ENCODE results near the gene ARHGAP30. TPM values are rescaled to one million over a fixed set of nuclear protein-coding genes. Genes with fewer than 3 reads are reported as not detected.
A peak's percentile ranks its signal among the peaks of the same experiment; 100 is the strongest.

ARHGAP30 gene
- total RNA-seq, 2 donors from 2014 or later, result 1.4 to 4.6 TPM

- peak within 1 kb of the TSS; percentile 91 to 93 for H3K27ac ChIP-seq
- H3K27me3 ChIP-seq, result no peaks in the 10 kb centered on the region
- H3K4me1 ChIP-seq, result peaks cover 0 to 16% of the 10 kb centered on the region in 2 donors
- DNase-seq (ENCODE audit: low spot score), result peak; percentile 96
- H3K4me3 ChIP-seq, result peak within 1 kb of the TSS; percentile 63 to 82
- H3K9me3 ChIP-seq, result no peaks in the 10 kb centered on the region
- TF ChIP-seq CTCF (IDR thresholded peaks at IDR 0.05), result no peak
- peaks cover 24% of the 10 kb centered on the region for H3K36me3 ChIP-seq
These were observed 23.7 kb downstream of the ARHGAP30 start, which contains the start of gene USF1 for GRCh38 chr1:161045736-161046604. TSS of gene USF1 (minus strand) at chr1:161045977. CDS start at chr1:161043275, 2,702 bp downstream.

GRCh38 chr1:161044908-161045735 lies 24.6 kb downstream of the ARHGAP30 start:
- Histone ChIP-seq H3K4me3 (peak overlapping the region; percentile 63 to 82), H3K27me3 (no peaks in the 10 kb centered on the region), H3K4me1 (peaks cover 0 to 16% of the 10 kb centered on the region in 2 donors), H3K27ac (peak overlapping the region; percentile 91 to 93), H3K36me3 (peaks cover 33% of the 10 kb centered on the region), H3K9me3 (no peaks in the 10 kb centered on the region)
- DNase-seq (ENCODE audit: low spot score), result peak; percentile 84
- no peak for TF ChIP-seq CTCF (IDR thresholded peaks at IDR 0.05)

GRCh38 chr1:161044535-161044907 lies 25.2 kb downstream of the ARHGAP30 start:
- TF ChIP-seq CTCF (IDR thresholded peaks at IDR 0.05), result no peak
- H3K36me3 ChIP-seq, result peaks cover 39% of the 10 kb centered on the region

GRCh38 chr1:161039546-161039945 lies 30.1 kb downstream of the ARHGAP30 start:
- no peak overlapping the region for H3K4me3 ChIP-seq
- peaks cover 0 to 22% of the 10 kb centered on the region in 2 donors for H3K4me1 ChIP-seq
- no peak for DNase-seq (ENCODE audit: low spot score)
- H3K27ac ChIP-seq, result no peak overlapping the region
- TF ChIP-seq CTCF (IDR thresholded peaks at IDR 0.05), result no peak
- H3K36me3 ChIP-seq, result peaks cover 41% of the 10 kb centered on the region
- no peaks in the 10 kb centered on the region for H3K9me3 ChIP-seq
- H3K27me3 ChIP-seq, result no peaks in the 10 kb centered on the region

More at GRCh38 chr1:161044535-161044907, 25.2 kb downstream of the ARHGAP30 start:
- Histone ChIP-seq H3K27me3 (no peaks in the 10 kb centered on the region), H3K9me3 (no peaks in the 10 kb centered on the region), H3K4me1 (peaks cover 0 to 16% of the 10 kb centered on the region in 2 donors), H3K4me3 (peak overlapping the region; percentile 63 to 82), H3K27ac (peak overlapping the region; percentile 91 to 93)
- no peak for DNase-seq (ENCODE audit: low spot score)

GRCh38 chr1:161039154-161039545 lies 30.5 kb downstream of the ARHGAP30 start:
- Histone ChIP-seq H3K9me3 (no peaks in the 10 kb centered on the region), H3K4me1 (peaks cover 0 to 18% of the 10 kb centered on the region in 2 donors), H3K27me3 (no peaks in the 10 kb centered on the region), H3K27ac (no peak overlapping the region), H3K36me3 (peaks cover 41% of the 10 kb centered on the region), H3K4me3 (peak overlapping the region; percentile 58 to 64)
- TF ChIP-seq CTCF (IDR thresholded peaks at IDR 0.05), result no peak
- DNase-seq (ENCODE audit: low spot score), result no peak

Data from right atrium auricular region (tissue), 2 donors.